IMR-90 (cell line): ENCODE measurements around the gene TXNDC15.

Source experiments
- BHLHE40 ChIP-seq: fragments of 150-350 bp; IDR thresholded peaks from 2 replicates; pipeline ENCODE4 v1.6.1; 2016; ENCODE audit warnings: mild to moderate bottlenecking, low read depth, low read length
- CEBPB ChIP-seq: IDR thresholded peaks from 2 replicates; pipeline ENCODE4 v1.6.1; 2012; ENCODE audit warnings: low read depth, low read length, improper control_type of control experiment
- CHD1 ChIP-seq: IDR thresholded peaks from 2 replicates; pipeline ENCODE4 v1.6.1; 2012; ENCODE audit warnings: low read depth, low read length, improper control_type of control experiment
- CTCF ChIP-seq: conservative IDR thresholded peaks from 2 replicates; pipeline ENCODE4 v1.5.1; 2012; ENCODE audit warnings: mild to moderate bottlenecking, low read depth, low read length, improper control_type of control experiment
- ELK1 ChIP-seq: fragments of 150-350 bp; IDR thresholded peaks from 2 replicates; pipeline ENCODE4 v1.6.1; 2016; ENCODE audit warnings: low read depth, mild to moderate bottlenecking, low read length, moderate library complexity, borderline replicate concordance
- FOS ChIP-seq: fragments of 150-350 bp; IDR thresholded peaks from 2 replicates; pipeline ENCODE4 v1.6.1; 2016; ENCODE audit warnings: low read depth, low read length
- MAZ ChIP-seq: IDR thresholded peaks from 2 replicates; pipeline ENCODE4 v1.6.1; 2012; ENCODE audit warnings: low read depth, mild to moderate bottlenecking, low read length, improper control_type of control experiment, moderate library complexity, borderline replicate concordance
- POLR2A ChIP-seq: IDR thresholded peaks from 2 replicates; pipeline ENCODE4 v1.6.1; 2012; ENCODE audit warnings: mild to moderate bottlenecking, low read depth, low read length
- RAD21 ChIP-seq: IDR thresholded peaks from 2 replicates; pipeline ENCODE4 v1.6.1; 2012; ENCODE audit warnings: low read length, improper control_type of control experiment
- USF2 ChIP-seq: fragments of 150-350 bp; IDR thresholded peaks from 2 replicates; pipeline ENCODE4 v1.6.1; 2017; ENCODE audit warnings: mild to moderate bottlenecking, antibody characterized with exemption, low read length, low read depth

- TF ChIP-seq CTCF (no peak), POLR2A (no peak), BHLHE40 (no peak), MAZ (no peak), RAD21 (no peak), FOS (no peak), CHD1 (no peak), ELK1 (no peak), USF2 (no peak), CEBPB (no peak)
Measured at GRCh38 chr5:134902071-134902801, 28.1 kb downstream of the TXNDC15 start.
